GM19043 (cell line): Measurements from ENCODE around the gene LINGO1.

Source experiments
- ATAC-seq: cut with Tn5 transposase; IDR thresholded peaks from one replicate; pipeline ENCODE4 v1.9.1; 2021; ENCODE audit warnings: low read depth; ENCODE audit not compliant: unreplicated experiment

Gene LINGO1

GRCh38 chr15:77598644-77599043 lies 34.1 kb downstream of the LINGO1 start:
- ATAC-seq: no peak

GRCh38 chr15:77597804-77598453 lies 34.8 kb downstream of the LINGO1 start:
- no peak for ATAC-seq

GRCh38 chr15:77596821-77597803 lies 35.6 kb downstream of the LINGO1 start:
- ATAC-seq: no peak

- ATAC-seq: no peak
These were observed 37.5 kb downstream of the LINGO1 start for GRCh38 chr15:77595231-77595630.

GRCh38 chr15:77592758-77593157 lies 40.0 kb downstream of the LINGO1 start:
- ATAC-seq: no peak

GRCh38 chr15:77591968-77592613 lies 40.6 kb downstream of the LINGO1 start:
- no peak for ATAC-seq

- ATAC-seq: no peak
These were observed 42.9 kb downstream of the LINGO1 start for GRCh38 chr15:77589839-77590238.

- no peak for ATAC-seq
These were observed 44.6 kb downstream of the LINGO1 start for GRCh38 chr15:77588126-77588525.

- ATAC-seq: no peak
These were observed 48.0 kb downstream of the LINGO1 start for GRCh38 chr15:77584691-77585090.

- ATAC-seq: no peak
These were observed 48.5 kb downstream of the LINGO1 start for GRCh38 chr15:77584201-77584600.

- ATAC-seq: no peak
These were observed 49.9 kb downstream of the LINGO1 start for GRCh38 chr15:77582763-77583162.

GRCh38 chr15:77581896-77582569 lies 50.7 kb downstream of the LINGO1 start:
- no peak for ATAC-seq

GRCh38 chr15:77580996-77581682 lies 51.6 kb downstream of the LINGO1 start:
- ATAC-seq: no peak

- no peak for ATAC-seq
These were observed 53.1 kb downstream of the LINGO1 start for GRCh38 chr15:77579498-77580188.

GRCh38 chr15:77578641-77579372 lies 53.9 kb downstream of the LINGO1 start:
- no peak for ATAC-seq

GRCh38 chr15:77577366-77577950 lies 55.3 kb downstream of the LINGO1 start:
- no peak for ATAC-seq

GRCh38 chr15:77576538-77576937 lies 56.2 kb downstream of the LINGO1 start:
- ATAC-seq: no peak

GRCh38 chr15:77575203-77575934 lies 57.3 kb downstream of the LINGO1 start:
- no peak for ATAC-seq
